DMS153 treated with DMSO at 0.1 percent for 48 hours (cell line): ENCODE results near the gene HS1BP3.

Experiments
- DNase-seq: peaks from one replicate; lab custom pipeline; 2025; ENCODE audit not compliant: unreplicated experiment; lab: John Stamatoyannopoulos, UW

Gene HS1BP3

GRCh38 chr2:20674974-20675679, 24.2 kb upstream of the HS1BP3 start:
- no peak for DNase-seq

DNA sequence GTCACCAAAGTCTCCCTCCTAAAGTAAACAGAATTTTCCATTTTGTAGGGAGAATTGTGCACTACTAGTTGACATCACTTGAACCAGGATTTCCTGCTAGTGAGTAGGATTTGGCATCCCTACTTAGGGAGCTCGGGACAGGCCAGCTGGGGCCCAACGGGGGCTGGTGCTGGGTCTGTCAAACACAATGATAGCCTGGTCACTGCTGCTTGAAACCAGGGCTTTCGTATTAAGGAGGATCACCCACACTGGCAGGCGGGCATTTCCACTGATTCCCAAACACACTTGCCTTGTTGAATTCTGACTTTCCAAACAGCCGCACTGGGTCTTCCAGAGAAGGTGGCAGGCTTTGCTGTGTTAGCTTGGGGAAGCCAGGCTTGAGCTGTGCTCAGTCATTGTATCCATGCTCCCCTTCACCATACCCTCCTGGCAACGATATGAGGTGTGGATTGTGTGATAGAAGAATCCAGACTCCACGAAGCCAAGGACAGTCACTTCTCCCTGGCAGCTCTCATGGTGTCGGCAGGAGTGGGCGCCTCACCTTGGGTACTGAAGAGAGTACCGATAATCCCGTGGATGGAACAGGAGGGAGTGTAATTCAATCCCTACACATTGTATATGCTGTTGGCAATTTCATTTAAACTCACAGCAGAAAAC, 23.5 kb upstream of the HS1BP3 start:
- DNase-seq = no peak

DNA sequence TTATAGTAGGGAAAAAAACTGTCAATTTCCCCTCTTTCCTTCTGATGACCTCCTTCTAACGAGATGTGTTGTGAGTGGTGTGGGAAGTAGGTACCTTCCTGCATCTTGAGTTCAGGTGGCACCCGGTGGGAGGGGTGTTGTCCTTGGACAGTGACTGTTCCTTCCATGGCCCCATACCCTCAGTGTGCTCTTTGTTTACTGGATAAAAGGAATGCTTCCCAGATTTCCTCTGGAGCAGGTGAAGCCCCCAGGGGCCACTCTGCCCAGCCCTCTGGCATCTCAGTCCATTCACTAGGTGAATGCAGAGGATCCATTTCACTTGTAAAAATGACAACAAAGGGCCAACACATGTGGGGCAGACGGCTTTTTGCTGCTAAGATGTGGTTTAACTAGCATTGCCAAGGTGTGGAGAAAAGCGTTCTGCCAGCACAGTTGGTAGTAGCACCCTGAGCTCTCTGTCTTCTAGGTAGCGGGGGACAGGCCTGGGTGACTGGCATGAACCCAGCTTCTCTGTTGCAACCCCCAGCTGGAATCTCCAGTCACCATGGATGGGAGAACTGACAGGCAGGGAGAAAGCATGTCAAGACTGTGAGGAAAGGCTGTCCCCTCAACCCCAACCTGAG, 22.9 kb upstream of the HS1BP3 start:
- DNase-seq = no peak

DNA sequence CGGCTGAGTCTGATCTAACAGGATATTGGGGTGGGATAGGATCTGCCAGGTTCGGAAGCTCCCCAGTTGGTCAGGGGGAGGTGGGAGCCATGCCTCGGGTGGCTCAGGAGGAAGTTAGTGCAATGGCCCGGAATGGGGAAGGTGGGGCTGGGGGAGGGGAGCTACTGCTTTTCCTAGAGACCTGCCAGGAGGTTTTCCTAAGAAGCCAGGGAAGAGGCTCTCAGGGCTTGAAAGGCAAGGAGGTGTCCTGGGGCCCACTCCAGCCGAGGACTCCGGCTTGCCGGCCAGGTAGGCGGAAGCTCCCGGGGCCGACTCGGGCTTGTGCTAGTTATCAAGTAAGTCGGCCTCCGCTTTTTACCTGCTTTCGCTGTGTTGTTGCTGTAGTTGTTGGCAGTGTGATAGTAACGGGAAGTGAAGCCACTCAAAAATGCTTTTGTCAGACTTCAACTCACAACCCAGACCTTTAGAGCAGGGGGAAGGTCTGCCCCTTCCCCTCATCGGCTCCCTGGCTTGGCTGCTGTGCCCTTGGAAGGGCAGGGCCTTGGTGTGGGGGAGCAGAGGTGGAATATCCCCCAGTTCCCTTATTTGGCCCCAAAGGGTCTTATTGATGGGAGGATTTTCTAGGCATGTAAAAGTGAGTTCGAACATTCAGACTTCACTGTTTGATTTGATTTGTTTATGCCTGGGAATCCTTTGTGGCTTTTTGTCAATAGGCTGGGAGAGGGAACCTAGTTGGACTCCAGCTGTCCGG, 21.5 kb upstream of the HS1BP3 start:
- DNase-seq = no peak

DNA sequence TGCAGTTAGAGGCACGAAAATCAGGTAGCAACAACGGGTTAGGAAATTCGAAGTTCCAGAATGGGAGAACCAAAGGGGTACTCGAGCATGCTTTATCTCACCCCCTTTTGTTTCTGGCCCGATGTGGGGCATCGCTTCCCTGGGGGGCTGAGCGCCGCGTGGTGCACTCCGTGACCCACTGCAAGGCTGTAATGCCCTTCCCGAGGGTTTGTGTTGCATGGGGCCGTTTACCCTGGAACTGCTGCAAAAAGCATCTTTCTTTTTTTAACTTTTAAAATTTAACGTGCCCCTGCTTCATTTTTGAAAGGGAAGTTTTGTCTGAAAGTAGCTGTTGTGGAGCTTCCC, 20.8 kb upstream of the HS1BP3 start:
- no peak for DNase-seq

DNA sequence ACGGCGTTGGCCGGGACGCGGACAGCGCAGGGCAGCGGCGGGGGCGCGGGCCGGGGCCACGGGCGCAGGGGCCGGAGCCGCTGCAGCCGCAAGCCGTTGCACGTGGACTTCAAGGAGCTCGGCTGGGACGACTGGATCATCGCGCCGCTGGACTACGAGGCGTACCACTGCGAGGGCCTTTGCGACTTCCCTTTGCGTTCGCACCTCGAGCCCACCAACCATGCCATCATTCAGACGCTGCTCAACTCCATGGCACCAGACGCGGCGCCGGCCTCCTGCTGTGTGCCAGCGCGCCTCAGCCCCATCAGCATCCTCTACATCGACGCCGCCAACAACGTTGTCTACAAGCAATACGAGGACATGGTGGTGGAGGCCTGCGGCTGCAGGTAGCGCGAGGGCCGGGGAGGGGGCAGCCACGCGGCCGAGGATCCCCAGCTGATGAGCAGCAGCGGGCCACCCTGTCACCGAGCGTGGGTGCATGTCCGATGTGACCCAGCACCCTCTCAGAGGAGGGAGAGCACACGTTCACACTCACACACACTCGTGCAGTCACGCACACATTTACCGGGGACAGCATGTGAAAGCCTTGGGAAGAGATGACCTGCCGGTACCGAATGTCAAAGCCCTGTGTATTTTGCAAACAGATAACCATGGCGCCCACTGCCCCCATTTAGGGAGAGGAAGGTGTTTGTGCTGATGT, 20.3 kb upstream of the HS1BP3 start:
- no peak for DNase-seq

DNA sequence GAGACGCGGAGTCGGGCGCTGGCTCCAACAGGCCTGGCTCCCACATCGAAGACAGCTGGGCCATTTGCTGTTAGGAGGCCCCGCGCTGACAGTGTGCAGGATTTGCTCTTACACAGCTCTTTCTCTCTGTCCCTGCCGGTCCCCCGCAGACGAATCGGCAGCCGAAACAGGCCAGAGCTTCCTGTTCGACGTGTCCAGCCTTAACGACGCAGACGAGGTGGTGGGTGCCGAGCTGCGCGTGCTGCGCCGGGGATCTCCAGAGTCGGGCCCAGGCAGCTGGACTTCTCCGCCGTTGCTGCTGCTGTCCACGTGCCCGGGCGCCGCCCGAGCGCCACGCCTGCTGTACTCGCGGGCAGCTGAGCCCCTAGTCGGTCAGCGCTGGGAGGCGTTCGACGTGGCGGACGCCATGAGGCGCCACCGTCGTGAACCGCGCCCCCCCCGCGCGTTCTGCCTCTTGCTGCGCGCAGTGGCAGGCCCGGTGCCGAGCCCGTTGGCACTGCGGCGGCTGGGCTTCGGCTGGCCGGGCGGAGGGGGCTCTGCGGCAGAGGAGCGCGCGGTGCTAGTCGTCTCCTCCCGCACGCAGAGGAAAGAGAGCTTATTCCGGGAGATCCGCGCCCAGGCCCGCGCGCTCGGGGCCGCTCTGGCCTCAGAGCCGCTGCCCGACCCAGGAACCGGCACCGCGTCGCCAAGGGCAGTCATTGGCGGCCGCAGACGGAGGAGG, 19.6 kb upstream of the HS1BP3 start:
- no peak for DNase-seq

GRCh38 chr2:20669562-20670314, 18.8 kb upstream of the HS1BP3 start:
- no peak for DNase-seq

DNA sequence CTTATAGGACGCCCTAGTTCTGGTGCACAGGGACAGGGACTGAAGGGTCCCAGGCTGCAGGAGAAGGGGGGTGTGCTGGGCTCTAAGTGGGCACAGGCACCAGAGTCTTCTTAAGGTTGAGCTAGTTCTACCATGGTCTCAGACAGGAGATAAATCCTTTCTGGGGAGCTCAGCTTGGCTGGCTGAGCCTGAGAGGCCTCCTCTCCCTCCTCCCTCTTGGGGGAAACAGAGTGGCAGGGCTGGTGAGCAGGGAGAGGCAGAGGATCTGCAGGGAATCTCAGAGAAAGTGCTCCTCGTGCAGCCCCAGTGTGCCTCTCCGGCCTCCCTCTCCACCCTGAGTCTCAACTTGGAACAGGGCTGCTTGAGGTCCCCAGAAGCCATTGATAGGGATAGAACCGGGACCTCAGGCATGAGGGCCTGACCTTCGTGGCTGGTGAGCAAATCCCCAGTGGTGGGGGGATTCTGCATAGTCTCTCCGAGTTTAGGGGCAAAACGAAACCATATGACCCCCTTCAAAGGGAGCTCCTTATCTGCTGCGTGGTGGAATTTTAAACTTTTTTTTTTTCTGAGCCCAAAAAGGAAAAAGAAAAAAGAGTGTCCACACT, 18.1 kb upstream of the HS1BP3 start:
- DNase-seq = no peak

DNA sequence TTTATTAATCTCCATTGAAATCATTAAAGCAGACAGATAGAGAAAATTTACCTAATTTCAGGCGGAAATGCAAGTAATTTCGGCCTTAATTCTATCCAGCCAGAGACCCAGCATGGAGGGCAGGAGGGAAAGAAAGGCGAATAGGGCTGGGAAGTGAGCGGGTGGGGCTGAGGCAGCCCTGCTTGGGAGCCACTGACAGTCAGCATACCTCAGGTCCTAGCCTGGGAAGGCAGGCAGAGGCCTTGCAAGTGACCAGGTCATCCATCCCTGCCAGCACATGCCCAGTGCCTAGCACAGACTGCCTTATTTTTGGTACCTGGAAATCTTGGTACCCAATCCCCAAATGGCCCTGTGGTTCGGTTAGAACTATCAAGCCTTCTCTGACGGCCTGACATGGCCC, 17.6 kb upstream of the HS1BP3 start:
- DNase-seq = no peak

GRCh38 chr2:20667531-20668401, 16.9 kb upstream of the HS1BP3 start:
- no peak for DNase-seq

DNA sequence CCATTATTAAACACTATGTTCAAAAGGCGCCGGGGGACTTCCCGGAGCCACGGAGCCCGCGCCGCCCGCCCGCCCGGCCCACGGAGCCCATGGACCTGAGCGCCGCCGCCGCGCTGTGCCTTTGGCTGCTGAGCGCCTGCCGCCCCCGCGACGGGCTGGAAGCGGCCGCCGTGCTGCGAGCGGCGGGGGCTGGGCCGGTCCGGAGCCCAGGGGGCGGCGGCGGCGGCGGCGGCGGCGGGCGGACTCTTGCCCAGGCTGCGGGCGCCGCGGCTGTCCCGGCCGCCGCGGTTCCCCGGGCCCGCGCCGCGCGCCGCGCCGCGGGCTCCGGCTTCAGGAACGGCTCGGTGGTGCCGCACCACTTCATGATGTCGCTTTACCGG, 16.2 kb upstream of the HS1BP3 start:
- no peak for DNase-seq

DNA sequence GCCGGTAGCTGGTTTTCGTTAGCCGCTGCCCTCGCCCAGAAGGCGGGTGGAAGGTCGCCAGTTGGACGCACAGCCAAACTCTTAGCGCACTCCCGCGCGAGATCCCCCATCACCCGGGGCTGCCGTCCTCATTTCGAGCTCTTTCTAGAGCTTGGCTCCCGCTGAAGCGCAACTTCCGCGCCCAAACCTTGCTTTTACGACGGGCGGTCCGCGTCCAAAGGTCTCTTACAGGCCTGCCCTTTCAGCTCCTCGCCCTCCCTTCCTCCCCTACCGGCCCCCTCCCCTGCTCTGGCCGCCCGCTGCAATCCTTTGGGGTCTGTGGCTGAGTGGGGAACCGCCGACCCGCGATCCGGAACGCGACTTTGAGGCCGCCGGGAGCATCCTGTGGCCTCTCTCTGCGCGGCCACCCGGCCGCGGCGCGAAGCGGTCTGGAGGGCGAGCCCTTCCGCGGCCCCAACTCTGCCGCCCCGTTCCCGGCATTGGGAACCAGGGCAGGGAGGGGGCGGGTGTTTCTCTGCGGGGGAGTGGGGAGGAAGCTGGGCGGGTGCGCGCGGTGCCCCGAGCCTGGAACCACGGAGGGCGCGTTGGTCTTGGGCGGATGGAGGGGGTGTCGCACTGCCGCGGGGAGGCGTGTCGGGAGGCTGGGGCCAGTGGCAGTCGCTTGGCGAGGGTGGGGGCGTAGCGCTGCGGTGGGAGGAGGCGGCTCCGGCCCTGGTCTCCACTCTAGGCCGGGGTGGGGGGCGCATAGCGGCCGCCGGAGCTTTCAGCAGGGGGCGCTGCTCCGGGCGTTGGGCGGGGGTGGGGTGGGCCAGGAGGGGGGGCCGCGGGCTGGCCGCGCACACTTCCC, 15.6 kb upstream of the HS1BP3 start, which contains the start of gene GDF7:
Gene GDF7 (plus strand): TSS at position 841 of the 847 bp plus-strand sequence. CDS start 96 bp downstream, outside the sequence.
- DNase-seq = no peak

- DNase-seq = no peak
These were observed 15.1 kb upstream of the HS1BP3 start for GRCh38 chr2:20666005-20666303.

GRCh38 chr2:20665243-20666004, 14.5 kb upstream of the HS1BP3 start:
- no peak for DNase-seq

DNA sequence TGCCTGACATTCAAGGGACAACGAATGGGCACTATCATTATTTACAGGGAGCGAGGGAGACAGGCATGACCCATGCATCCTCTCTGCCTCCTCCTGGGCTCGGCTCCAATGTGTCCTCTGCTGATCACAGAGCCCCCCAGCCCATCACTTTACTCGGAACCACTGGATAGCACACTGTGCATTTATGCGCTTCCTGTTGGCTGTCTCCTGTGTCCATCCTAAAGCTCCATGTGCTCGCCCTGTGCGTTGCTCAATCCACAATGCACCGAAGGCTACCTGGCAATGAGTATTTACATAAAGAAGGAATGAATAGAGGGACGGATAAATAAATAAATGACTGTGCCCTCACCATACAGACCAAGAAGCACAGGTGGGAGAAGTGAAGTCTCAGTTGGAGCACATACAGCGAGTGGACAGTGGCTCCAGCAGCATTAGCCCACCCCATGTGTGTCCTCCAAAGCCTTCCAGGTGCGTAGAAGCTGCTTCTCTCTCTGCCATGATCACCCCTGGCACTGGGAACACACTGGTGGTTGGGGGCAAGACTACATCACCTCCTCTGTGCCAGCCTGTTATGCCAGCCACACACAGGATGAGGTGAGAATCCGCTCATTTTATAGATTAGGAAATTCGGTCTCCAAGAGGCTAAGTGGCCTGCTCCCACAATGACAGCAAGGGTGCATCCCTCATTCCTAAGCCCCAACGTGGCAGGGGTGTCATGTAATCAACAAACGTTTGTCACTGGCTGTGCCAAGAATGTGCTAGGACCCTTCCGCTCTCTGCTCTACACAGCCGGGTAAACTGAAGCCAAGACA, 13.7 kb upstream of the HS1BP3 start:
- no peak for DNase-seq
